HG03175 (cell line): ENCODE results near the gene PLEK2.
"Not testable (repeated sequence)": the region's sequence is repeated elsewhere in the genome, so short reads cannot be mapped to it uniquely, and the experiment has no call there.

Source experiments
- ATAC-seq: cut with Tn5 transposase; IDR thresholded peaks from one replicate; pipeline ENCODE4 v1.9.1; 2021; ENCODE audit warnings: mild to moderate bottlenecking, moderate library complexity; ENCODE audit not compliant: unreplicated experiment

The PLEK2 gene

DNA sequence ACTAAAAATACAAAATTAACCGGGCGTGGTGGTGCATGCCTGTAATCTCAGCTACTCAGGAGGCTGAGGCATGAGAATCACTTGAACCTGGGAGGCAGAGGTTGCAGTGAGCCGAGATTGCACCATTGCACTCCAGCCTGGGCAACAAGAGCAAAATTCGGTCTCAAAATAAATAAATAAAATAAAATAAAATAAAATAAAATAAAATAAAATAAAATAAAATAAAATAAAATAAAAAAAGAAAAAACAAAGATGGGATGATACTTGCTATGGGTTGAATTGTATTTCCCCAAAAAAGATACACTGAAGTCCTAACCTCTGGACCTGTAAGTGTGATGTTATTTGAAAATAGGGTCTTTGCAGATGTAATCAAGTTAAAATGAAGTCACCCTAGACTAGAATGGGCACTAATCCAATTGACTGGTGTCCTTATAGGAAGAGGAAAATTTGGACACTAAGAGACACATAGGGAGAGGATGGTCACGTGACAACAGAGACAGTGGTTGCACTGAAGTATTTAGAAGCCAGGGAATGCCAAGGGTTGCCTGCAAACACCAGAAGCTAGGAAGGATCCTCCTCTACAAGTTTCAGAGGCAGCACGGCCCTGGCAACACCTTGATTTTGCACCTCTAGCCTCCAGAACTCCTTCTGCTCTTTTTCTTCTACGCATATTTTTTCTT is 3.7 kb downstream of the PLEK2 start:
- not testable (repeated sequence) for ATAC-seq

GRCh38 chr14:67405771-67406170 is 6.2 kb downstream of the PLEK2 start:
- no peak for ATAC-seq

GRCh38 chr14:67400434-67400833 is 11.5 kb downstream of the PLEK2 start:
- ATAC-seq = no peak

GRCh38 chr14:67397536-67397935 is 14.4 kb downstream of the PLEK2 start:
- ATAC-seq = no peak

GRCh38 chr14:67396381-67396970 is 15.5 kb downstream of the PLEK2 start:
- no peak for ATAC-seq

- ATAC-seq = no peak
Observed at GRCh38 chr14:67395876-67396189, 16.1 kb downstream of the PLEK2 start.

DNA sequence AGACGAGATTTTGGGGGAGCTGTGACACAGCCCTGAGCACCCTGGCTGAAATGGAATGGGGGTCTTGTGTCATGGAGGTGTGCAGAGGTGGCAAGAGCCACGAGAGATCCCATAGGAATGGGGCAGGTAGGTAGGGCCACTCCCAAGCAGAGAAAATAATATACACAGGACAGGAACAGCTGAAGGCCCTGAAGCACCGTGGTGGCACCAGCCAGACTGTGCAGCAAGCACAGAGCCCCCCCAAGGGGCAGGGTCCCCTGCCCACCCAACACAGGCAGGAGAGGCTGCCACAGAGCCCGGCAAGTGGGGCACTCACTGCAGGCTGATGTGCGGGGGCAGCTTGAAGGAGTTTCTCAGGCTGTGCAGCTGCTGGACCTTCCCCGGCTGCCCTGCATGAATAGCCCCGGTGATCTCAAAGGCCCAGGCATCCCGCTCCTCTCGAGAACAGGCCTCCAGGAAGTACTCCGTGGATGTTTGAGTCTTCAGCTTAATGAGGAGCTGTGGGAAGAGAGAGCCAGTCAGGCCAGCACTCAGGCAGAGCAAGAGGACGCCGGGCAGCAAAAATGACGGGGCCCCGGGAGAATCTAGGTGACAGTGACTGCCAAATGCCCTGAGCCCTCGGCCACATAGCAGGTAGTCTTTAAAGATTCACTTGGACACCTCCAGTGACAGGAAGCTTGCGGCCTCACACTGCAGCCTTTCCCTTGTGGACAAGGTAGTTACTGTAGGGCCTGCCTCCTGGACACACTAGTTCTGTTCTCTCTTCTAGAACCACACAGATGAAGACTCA is 16.7 kb downstream of the PLEK2 start:
- no peak for ATAC-seq

DNA sequence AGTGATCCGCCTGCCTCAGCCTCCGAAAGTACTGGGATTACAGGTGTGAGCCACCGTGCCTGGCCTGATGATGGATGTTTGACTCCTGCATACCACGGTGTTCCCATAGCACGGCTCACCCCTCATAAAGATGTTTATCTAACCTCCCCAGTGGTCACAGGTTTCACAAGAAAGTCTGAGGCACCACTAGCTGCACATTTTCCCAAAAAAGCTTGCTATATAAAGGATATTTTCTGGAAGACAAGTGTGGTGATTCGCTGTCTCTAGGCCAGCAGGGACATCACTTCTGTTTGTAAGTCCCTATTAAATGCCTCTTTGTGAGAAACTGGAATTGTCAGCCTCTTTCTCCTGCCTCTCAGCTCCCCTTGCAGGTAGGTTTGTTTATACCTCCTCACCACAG is 18.3 kb downstream of the PLEK2 start:
- no peak for ATAC-seq

- ATAC-seq = no peak
Observed at GRCh38 chr14:67392800-67393199, 19.2 kb downstream of the PLEK2 start.

GRCh38 chr14:67392123-67392522 is 19.8 kb downstream of the PLEK2 start:
- no peak for ATAC-seq

DNA sequence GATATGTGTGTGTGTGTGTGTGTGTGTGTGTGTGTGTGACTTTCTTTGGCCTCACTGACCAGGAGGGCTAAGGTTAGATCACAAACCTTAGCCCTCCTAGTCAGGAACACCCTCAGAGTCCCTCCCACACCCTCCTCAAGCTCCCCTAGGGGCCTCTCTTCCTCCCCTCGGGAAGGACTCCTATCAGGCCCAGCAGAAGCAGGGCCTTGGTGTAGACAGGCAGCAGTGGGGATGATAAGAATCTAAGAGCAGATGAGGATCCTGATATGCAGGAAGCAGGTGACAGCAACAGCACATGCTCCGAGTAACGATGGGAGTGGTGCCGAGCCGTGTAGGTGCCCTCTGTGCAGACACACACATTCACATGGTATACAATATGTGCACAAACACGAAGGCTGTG is 20.7 kb downstream of the PLEK2 start:
- no peak for ATAC-seq

DNA sequence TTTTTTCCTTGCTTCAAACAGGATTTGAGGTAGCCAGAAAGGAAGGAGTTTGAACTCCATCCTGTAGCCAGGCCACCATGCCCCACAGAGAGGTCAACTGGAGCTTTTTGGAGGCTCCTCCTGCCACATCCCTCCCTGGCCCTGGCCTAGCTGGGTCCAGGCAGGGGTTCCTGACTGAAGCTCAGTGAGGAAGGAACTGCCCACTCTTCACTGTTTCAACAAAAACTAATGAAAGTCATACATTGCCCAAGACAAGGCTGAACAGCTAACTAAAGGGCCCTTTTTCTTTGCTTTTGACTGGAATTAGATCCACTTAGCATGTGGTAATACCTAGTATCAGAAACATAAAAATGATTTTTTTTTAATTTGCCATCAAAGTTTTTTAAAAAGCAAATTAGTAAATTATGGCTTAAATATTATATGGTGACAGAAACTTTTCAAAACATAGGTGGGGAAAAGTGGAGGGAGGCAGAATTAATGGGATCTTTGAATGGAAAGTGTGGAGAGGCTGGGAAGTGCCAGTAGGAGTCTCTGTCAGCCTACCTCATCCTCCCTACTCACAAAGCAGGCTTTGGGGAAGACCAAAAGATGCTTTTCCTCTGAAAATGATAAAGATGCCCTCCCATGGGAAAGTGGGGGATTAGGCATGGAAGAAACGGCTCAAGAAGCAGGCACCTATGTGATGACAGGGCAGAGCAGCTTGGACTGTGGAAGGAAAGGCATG is 22.0 kb downstream of the PLEK2 start:
- ATAC-seq = no peak

DNA sequence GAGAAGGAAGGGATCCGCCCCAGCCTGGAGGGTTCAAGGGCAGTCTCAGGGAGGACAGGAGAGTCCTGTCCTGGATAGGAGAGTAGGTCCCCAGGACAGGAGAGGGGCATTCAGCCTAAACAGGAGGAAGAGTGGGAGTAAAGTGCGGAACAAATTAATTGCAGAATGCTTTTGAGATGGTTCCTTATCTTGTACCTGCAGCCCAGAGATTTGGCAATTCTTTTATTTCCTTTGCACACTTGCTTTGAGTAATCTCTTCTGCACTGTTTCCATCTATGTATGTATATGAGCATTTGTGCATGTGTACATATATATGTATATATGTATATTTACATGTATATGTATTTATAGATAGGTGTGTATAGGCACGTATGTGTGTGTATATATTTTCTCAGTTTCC is 22.7 kb downstream of the PLEK2 start:
- ATAC-seq = no peak

DNA sequence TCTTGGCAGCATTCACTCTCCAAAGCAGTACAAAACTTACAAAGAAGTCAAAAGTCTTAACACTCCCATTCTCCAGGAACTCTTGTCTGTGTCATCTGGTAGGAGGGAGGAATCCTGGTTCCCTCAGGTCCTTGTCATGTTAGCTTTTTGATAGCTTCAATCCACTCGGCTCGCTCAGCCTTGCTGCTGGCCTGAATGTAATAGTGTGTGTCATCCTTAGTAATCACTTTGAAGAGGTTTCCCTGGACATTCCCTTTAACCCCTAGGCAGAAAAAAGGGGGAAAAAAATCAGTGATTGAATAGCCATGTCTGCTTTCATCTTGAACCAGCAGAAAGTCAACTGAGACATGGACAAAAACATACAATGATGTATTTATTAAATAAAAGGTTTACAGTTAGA is 24.8 kb downstream of the PLEK2 start:
- no peak for ATAC-seq

DNA sequence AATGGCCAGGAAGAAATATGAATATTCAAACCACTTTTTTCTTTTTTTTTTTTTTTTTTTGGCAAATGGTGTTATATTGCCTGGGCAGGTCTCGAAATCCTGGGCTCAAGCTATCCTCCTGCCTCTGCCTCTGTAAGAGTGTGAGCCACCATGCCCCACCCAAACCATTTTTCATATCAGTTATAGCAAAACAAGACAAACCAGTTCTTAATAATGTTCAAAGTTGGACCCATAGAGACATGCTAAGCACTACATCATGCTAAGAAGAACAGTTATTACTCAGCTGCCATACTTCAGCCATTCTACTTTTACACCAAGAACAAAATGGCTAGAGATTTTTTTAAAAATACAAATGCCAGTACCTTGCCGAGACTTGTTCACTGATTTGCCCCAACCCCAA is 26.3 kb downstream of the PLEK2 start:
- no peak for ATAC-seq

GRCh38 chr14:67385120-67385519 is 26.8 kb downstream of the PLEK2 start:
- ATAC-seq = no peak

GRCh38 chr14:67377916-67378315 is 34.0 kb downstream of the PLEK2 start:
- ATAC-seq = no peak

GRCh38 chr14:67373347-67373746 is 38.6 kb downstream of the PLEK2 start:
- ATAC-seq = no peak

GRCh38 chr14:67372833-67373232 is 39.1 kb downstream of the PLEK2 start:
- no peak for ATAC-seq

- no peak for ATAC-seq
Observed at GRCh38 chr14:67371247-67372148, 40.5 kb downstream of the PLEK2 start.

DNA sequence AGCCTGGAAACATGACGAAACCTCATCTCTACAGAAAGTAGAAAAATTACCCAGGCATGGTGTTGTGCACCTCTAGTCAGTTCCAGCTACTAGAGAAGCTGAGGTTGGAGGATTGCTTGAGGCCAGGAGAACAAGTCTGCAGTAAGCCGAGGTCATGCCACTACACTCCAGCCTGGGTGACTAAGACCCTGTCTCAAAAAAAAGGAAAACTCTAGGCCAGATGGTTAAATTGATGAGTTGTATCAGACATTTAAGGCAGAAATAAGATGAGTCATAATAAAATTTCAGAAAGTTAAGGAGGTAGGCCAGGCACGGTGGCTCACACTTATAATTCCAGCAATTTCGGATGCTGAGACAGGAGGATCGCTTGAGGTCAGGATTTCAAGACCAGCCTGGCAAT is 41.1 kb downstream of the PLEK2 start:
- ATAC-seq = no peak
